Measurements from ENCODE around the gene CELF6.

DNA sequence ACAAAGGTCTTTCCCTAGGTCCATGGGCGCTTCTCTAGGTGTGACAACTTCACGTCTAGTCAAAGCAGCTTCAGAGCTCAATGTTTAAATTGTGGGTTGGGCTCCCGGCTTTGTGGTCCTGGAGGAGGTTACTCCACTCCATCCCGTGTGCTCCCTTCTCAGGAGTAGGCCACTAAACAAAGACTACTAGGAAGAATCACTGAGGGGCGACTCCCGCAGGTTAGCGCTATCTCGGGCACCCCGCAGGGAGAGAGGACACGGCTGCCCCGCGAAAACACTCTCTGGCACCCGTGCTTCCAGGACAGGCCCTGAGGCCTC is 48.1 kb downstream of the CELF6 start:
- TF ChIP-seq, protein P1, sequence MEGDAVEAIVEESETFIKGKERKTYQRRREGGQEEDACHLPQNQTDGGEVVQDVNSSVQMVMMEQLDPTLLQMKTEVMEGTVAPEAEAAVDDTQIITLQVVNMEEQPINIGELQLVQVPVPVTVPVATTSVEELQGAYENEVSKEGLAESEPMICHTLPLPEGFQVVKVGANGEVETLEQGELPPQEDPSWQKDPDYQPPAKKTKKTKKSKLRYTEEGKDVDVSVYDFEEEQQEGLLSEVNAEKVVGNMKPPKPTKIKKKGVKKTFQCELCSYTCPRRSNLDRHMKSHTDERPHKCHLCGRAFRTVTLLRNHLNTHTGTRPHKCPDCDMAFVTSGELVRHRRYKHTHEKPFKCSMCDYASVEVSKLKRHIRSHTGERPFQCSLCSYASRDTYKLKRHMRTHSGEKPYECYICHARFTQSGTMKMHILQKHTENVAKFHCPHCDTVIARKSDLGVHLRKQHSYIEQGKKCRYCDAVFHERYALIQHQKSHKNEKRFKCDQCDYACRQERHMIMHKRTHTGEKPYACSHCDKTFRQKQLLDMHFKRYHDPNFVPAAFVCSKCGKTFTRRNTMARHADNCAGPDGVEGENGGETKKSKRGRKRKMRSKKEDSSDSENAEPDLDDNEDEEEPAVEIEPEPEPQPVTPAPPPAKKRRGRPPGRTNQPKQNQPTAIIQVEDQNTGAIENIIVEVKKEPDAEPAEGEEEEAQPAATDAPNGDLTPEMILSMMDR (IDR thresholded peaks at IDR 0.05): no peak
- TF ChIP-seq POLR2A (IDR thresholded peaks at IDR 0.05): no peak

All from lower leg skin (tissue), 3 donors.